ENCODE results near the gene SLC22A13.

The SLC22A13 gene

GRCh38 chr3:38264779-38265178 lies 833 bp upstream of the SLC22A13 start:
- H3K36me3 ChIP-seq (ENCODE audit: control insufficient read depth in 1 of 2, insufficient read depth in 2 of 2, low read length in 2 of 2): peaks cover 0 to 5% of the 10 kb centered on the region in 2 donors
- H3K27ac ChIP-seq (ENCODE audit: low read length): no peak overlapping the region
- H3K27me3 ChIP-seq (ENCODE audit: low read depth, low read length): no peaks in the 10 kb centered on the region
- H3K4me3 ChIP-seq (ENCODE audit: low read depth in 1 of 2, low read length in 2 of 2): no peak overlapping the region
- no peaks in the 10 kb centered on the region for H3K4me1 ChIP-seq (ENCODE audit: control insufficient read depth in 1 of 2, insufficient read depth in 2 of 2, low read length in 2 of 2)
- H3K9me3 ChIP-seq (ENCODE audit: control insufficient read depth in 1 of 2, low read length in 2 of 2): no peaks in the 10 kb centered on the region

GRCh38 chr3:38266810-38267209 lies 1.2 kb downstream of the SLC22A13 start:
- Histone ChIP-seq H3K4me3 (ENCODE audit: low read depth in 1 of 2, low read length in 2 of 2) (no peak overlapping the region), H3K4me1 (ENCODE audit: control insufficient read depth in 1 of 2, insufficient read depth in 2 of 2, low read length in 2 of 2) (no peaks in the 10 kb centered on the region), H3K27ac (ENCODE audit: low read length) (no peak overlapping the region), H3K27me3 (ENCODE audit: low read depth, low read length) (no peaks in the 10 kb centered on the region), H3K9me3 (ENCODE audit: control insufficient read depth in 1 of 2, low read length in 2 of 2) (no peaks in the 10 kb centered on the region), H3K36me3 (ENCODE audit: control insufficient read depth in 1 of 2, insufficient read depth in 2 of 2, low read length in 2 of 2) (no peaks in the 10 kb centered on the region)

- Histone ChIP-seq H3K9me3 (ENCODE audit: control insufficient read depth in 1 of 2, low read length in 2 of 2) (no peaks in the 10 kb centered on the region), H3K27me3 (ENCODE audit: low read depth, low read length) (no peaks in the 10 kb centered on the region), H3K36me3 (ENCODE audit: control insufficient read depth in 1 of 2, insufficient read depth in 2 of 2, low read length in 2 of 2) (no peaks in the 10 kb centered on the region), H3K4me1 (ENCODE audit: control insufficient read depth in 1 of 2, insufficient read depth in 2 of 2, low read length in 2 of 2) (no peaks in the 10 kb centered on the region), H3K4me3 (ENCODE audit: low read depth in 1 of 2, low read length in 2 of 2) (no peak overlapping the region), H3K27ac (ENCODE audit: low read length) (no peak overlapping the region)
Measured at GRCh38 chr3:38267662-38268061, 2.0 kb downstream of the SLC22A13 start.

- no peaks in the 10 kb centered on the region for H3K9me3 ChIP-seq (ENCODE audit: control insufficient read depth in 1 of 2, low read length in 2 of 2)
- no peak overlapping the region for H3K27ac ChIP-seq (ENCODE audit: low read length)
- H3K4me3 ChIP-seq (ENCODE audit: low read depth in 1 of 2, low read length in 2 of 2): no peak overlapping the region
- H3K4me1 ChIP-seq (ENCODE audit: control insufficient read depth in 1 of 2, insufficient read depth in 2 of 2, low read length in 2 of 2): no peaks in the 10 kb centered on the region
- no peaks in the 10 kb centered on the region for H3K27me3 ChIP-seq (ENCODE audit: low read depth, low read length)
- H3K36me3 ChIP-seq (ENCODE audit: control insufficient read depth in 1 of 2, insufficient read depth in 2 of 2, low read length in 2 of 2): no peaks in the 10 kb centered on the region
Measured at GRCh38 chr3:38268087-38268486, 2.5 kb downstream of the SLC22A13 start.

GRCh38 chr3:38268522-38268921 lies 2.9 kb downstream of the SLC22A13 start:
- Histone ChIP-seq H3K36me3 (ENCODE audit: control insufficient read depth in 1 of 2, insufficient read depth in 2 of 2, low read length in 2 of 2) (no peaks in the 10 kb centered on the region), H3K27ac (ENCODE audit: low read length) (no peak overlapping the region), H3K4me3 (ENCODE audit: low read depth in 1 of 2, low read length in 2 of 2) (no peak overlapping the region), H3K27me3 (ENCODE audit: low read depth, low read length) (no peaks in the 10 kb centered on the region), H3K4me1 (ENCODE audit: control insufficient read depth in 1 of 2, insufficient read depth in 2 of 2, low read length in 2 of 2) (no peaks in the 10 kb centered on the region), H3K9me3 (ENCODE audit: control insufficient read depth in 1 of 2, low read length in 2 of 2) (no peaks in the 10 kb centered on the region)

- H3K4me3 ChIP-seq (ENCODE audit: low read depth in 1 of 2, low read length in 2 of 2): no peak overlapping the region
- H3K36me3 ChIP-seq (ENCODE audit: control insufficient read depth in 1 of 2, insufficient read depth in 2 of 2, low read length in 2 of 2): peaks cover 0 to 5% of the 10 kb centered on the region in 2 donors
- no peaks in the 10 kb centered on the region for H3K4me1 ChIP-seq (ENCODE audit: control insufficient read depth in 1 of 2, insufficient read depth in 2 of 2, low read length in 2 of 2)
- H3K27ac ChIP-seq (ENCODE audit: low read length): no peak overlapping the region
- no peaks in the 10 kb centered on the region for H3K9me3 ChIP-seq (ENCODE audit: control insufficient read depth in 1 of 2, low read length in 2 of 2)
- no peaks in the 10 kb centered on the region for H3K27me3 ChIP-seq (ENCODE audit: low read depth, low read length)
Measured at GRCh38 chr3:38270606-38271005, 5.0 kb downstream of the SLC22A13 start.

GRCh38 chr3:38271553-38271952 lies 5.9 kb downstream of the SLC22A13 start:
- Histone ChIP-seq H3K4me3 (ENCODE audit: low read depth in 1 of 2, low read length in 2 of 2) (no peak overlapping the region), H3K27ac (ENCODE audit: low read length) (no peak overlapping the region), H3K4me1 (ENCODE audit: control insufficient read depth in 1 of 2, insufficient read depth in 2 of 2, low read length in 2 of 2) (no peaks in the 10 kb centered on the region), H3K27me3 (ENCODE audit: low read depth, low read length) (no peaks in the 10 kb centered on the region), H3K36me3 (ENCODE audit: control insufficient read depth in 1 of 2, insufficient read depth in 2 of 2, low read length in 2 of 2) (peaks cover 0 to 8% of the 10 kb centered on the region in 2 donors), H3K9me3 (ENCODE audit: control insufficient read depth in 1 of 2, low read length in 2 of 2) (no peaks in the 10 kb centered on the region)

GRCh38 chr3:38274864-38275649 lies 9.4 kb downstream of the SLC22A13 start:
- Histone ChIP-seq H3K36me3 (ENCODE audit: control insufficient read depth in 1 of 2, insufficient read depth in 2 of 2, low read length in 2 of 2) (peaks cover 0 to 8% of the 10 kb centered on the region in 2 donors), H3K4me1 (ENCODE audit: control insufficient read depth in 1 of 2, insufficient read depth in 2 of 2, low read length in 2 of 2) (no peaks in the 10 kb centered on the region), H3K27ac (ENCODE audit: low read length) (no peak overlapping the region), H3K27me3 (ENCODE audit: low read depth, low read length) (no peaks in the 10 kb centered on the region), H3K4me3 (ENCODE audit: low read depth in 1 of 2, low read length in 2 of 2) (no peak overlapping the region), H3K9me3 (ENCODE audit: control insufficient read depth in 1 of 2, low read length in 2 of 2) (no peaks in the 10 kb centered on the region)

GRCh38 chr3:38275658-38276057 lies 10.0 kb downstream of the SLC22A13 start:
- Histone ChIP-seq H3K4me3 (ENCODE audit: low read depth in 1 of 2, low read length in 2 of 2) (no peak overlapping the region), H3K27ac (ENCODE audit: low read length) (no peak overlapping the region), H3K9me3 (ENCODE audit: control insufficient read depth in 1 of 2, low read length in 2 of 2) (no peaks in the 10 kb centered on the region), H3K4me1 (ENCODE audit: control insufficient read depth in 1 of 2, insufficient read depth in 2 of 2, low read length in 2 of 2) (no peaks in the 10 kb centered on the region), H3K27me3 (ENCODE audit: low read depth, low read length) (no peaks in the 10 kb centered on the region), H3K36me3 (ENCODE audit: control insufficient read depth in 1 of 2, insufficient read depth in 2 of 2, low read length in 2 of 2) (peaks cover 0 to 8% of the 10 kb centered on the region in 2 donors)

GRCh38 chr3:38276081-38276916 lies 10.7 kb downstream of the SLC22A13 start:
- H3K4me3 ChIP-seq (ENCODE audit: low read depth in 1 of 2, low read length in 2 of 2): no peak overlapping the region
- no peaks in the 10 kb centered on the region for H3K4me1 ChIP-seq (ENCODE audit: control insufficient read depth in 1 of 2, insufficient read depth in 2 of 2, low read length in 2 of 2)
- no peaks in the 10 kb centered on the region for H3K9me3 ChIP-seq (ENCODE audit: control insufficient read depth in 1 of 2, low read length in 2 of 2)
- H3K36me3 ChIP-seq (ENCODE audit: control insufficient read depth in 1 of 2, insufficient read depth in 2 of 2, low read length in 2 of 2): peaks cover 0 to 8% of the 10 kb centered on the region in 2 donors
- H3K27ac ChIP-seq (ENCODE audit: low read length): no peak overlapping the region
- H3K27me3 ChIP-seq (ENCODE audit: low read depth, low read length): no peaks in the 10 kb centered on the region

GRCh38 chr3:38276917-38277630 lies 11.5 kb downstream of the SLC22A13 start:
- no peak overlapping the region for H3K27ac ChIP-seq (ENCODE audit: low read length)
- no peaks in the 10 kb centered on the region for H3K4me1 ChIP-seq (ENCODE audit: control insufficient read depth in 1 of 2, insufficient read depth in 2 of 2, low read length in 2 of 2)
- H3K4me3 ChIP-seq (ENCODE audit: low read depth in 1 of 2, low read length in 2 of 2): no peak overlapping the region
- H3K27me3 ChIP-seq (ENCODE audit: low read depth, low read length): no peaks in the 10 kb centered on the region
- peaks cover 0 to 8% of the 10 kb centered on the region in 2 donors for H3K36me3 ChIP-seq (ENCODE audit: control insufficient read depth in 1 of 2, insufficient read depth in 2 of 2, low read length in 2 of 2)
- H3K9me3 ChIP-seq (ENCODE audit: control insufficient read depth in 1 of 2, low read length in 2 of 2): no peaks in the 10 kb centered on the region
